Measurements from ENCODE around the gene IPO7. TPM values are rescaled to one million over a fixed set of nuclear protein-coding genes. Genes with fewer than 3 reads are reported as not detected.

The IPO7 gene
- total RNA-seq, 1 experiment from 2014 or later: 205 TPM

DNA sequence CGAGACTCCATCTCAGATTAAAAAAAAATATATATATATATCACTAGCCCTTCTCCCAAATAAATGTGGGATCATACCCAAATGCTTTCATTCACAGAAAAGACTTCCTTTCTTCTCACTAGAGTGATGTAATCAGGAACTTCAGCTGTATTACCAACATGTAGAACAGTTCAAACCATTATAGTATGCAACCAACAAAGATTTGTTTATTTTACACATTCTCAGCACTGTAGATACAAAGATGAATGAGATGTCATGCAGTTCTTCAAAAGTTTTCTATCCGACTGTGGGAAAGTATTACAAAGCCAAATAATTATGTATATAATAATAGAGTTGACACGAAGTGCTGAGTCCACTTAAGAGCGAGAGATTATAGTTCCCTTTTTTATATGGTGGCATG, 54.2 kb downstream of the IPO7 start:
- Histone ChIP-seq H3K4me1 (ENCODE audit: insufficient read depth, low read length) (no peaks in the 10 kb centered on the region), H2BK20ac (ENCODE audit: low read depth, low read length, poor library complexity, severe bottlenecking) (no peak overlapping the region), H3K56ac (ENCODE audit: insufficient read length, low read depth, low read length) (no peak overlapping the region), H3K18ac (ENCODE audit: insufficient read length, low read depth, low read length) (no peak overlapping the region), H4K5ac (ENCODE audit: insufficient read length, low read depth, low read length) (no peak overlapping the region), H4K91ac (ENCODE audit: insufficient read length, low read depth, low read length) (no peak overlapping the region), H2BK12ac (ENCODE audit: insufficient read length, low read depth, low read length) (no peak overlapping the region), H4K20me1 (ENCODE audit: control insufficient read depth, insufficient read depth, insufficient read length) (no peaks in the 10 kb centered on the region), H3K27ac (ENCODE audit: insufficient read length, low read depth, low read length) (no peak overlapping the region), H3K4ac (ENCODE audit: low read depth, low read length) (no peak overlapping the region), H3K27me3 (ENCODE audit: insufficient read depth, low read length) (no peaks in the 10 kb centered on the region), H3K9me3 (ENCODE audit: control insufficient read depth, low read depth, low read length) (no peaks in the 10 kb centered on the region), H3K79me1 (ENCODE audit: insufficient read depth, low read depth, low read length, poor library complexity, severe bottlenecking) (peaks cover 3% of the 10 kb centered on the region), H4K8ac (replicated peaks; ENCODE audit: insufficient read length, low read depth, low read length) (no peak overlapping the region), H2AFZ (ENCODE audit: low read length) (no peak overlapping the region), H2BK15ac (ENCODE audit: low read depth, low read length) (no peak overlapping the region), H3K23me2 (ENCODE audit: insufficient read length, low read depth, low read length, poor library complexity, severe bottlenecking) (no peaks in the 10 kb centered on the region), H2BK5ac (ENCODE audit: insufficient read length, low read length) (no peak overlapping the region), H3K14ac (ENCODE audit: insufficient read depth, low read length) (no peak overlapping the region), H3K23ac (ENCODE audit: insufficient read length, low read depth, low read length) (no peak overlapping the region), H2AK5ac (ENCODE audit: insufficient read length, low read length) (no peak overlapping the region), H3T11ph (ENCODE audit: low read length) (no peak overlapping the region), H3K9ac (ENCODE audit: extremely low read depth, insufficient read length, low read length) (no peak overlapping the region), H2BK120ac (ENCODE audit: low read depth, low read length, poor library complexity, severe bottlenecking) (no peak overlapping the region), H3K79me2 (ENCODE audit: insufficient read depth, low read length) (no peaks in the 10 kb centered on the region), H3K4me2 (ENCODE audit: insufficient read depth, insufficient read length, low read length) (no peak overlapping the region)
- Mint-ChIP-seq H3K4me1 (no peaks in the 10 kb centered on the region), H3K36me3 (ENCODE audit: insufficient read depth in 1 of 3, low read depth in 3 of 3) (peaks cover 64 to 93% (median 92%) of the 10 kb centered on the region in 3 experiments; a peak in 6 of 7 replicates), H3K27me3 (ENCODE audit: low read depth) (no peaks in the 10 kb centered on the region), H3K27ac (peak overlapping the region in 1 of 3 experiments; percentile 34; a peak in 1 of 7 replicates), H3K4me3 (no peak overlapping the region), H3K9me3 (no peaks in the 10 kb centered on the region)
- no peak for DNase-seq
- no CpG with 5 or more reads among the region's 4 CpGs for WGBS (ENCODE audit: extremely low coverage, insufficient read length, low lambda C conversion rate)
- TF ChIP-seq, protein P1, sequence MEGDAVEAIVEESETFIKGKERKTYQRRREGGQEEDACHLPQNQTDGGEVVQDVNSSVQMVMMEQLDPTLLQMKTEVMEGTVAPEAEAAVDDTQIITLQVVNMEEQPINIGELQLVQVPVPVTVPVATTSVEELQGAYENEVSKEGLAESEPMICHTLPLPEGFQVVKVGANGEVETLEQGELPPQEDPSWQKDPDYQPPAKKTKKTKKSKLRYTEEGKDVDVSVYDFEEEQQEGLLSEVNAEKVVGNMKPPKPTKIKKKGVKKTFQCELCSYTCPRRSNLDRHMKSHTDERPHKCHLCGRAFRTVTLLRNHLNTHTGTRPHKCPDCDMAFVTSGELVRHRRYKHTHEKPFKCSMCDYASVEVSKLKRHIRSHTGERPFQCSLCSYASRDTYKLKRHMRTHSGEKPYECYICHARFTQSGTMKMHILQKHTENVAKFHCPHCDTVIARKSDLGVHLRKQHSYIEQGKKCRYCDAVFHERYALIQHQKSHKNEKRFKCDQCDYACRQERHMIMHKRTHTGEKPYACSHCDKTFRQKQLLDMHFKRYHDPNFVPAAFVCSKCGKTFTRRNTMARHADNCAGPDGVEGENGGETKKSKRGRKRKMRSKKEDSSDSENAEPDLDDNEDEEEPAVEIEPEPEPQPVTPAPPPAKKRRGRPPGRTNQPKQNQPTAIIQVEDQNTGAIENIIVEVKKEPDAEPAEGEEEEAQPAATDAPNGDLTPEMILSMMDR (conservative IDR thresholded peaks at IDR 0.05): no peak
